Measurements from ENCODE around the gene DNAJC1. TPM values are rescaled to one million over a fixed set of nuclear protein-coding genes. Genes with fewer than 3 reads are reported as not detected.
A peak's percentile ranks its signal among the peaks of the same experiment; 100 is the strongest.
"Not testable (repeated sequence)": the region's sequence is repeated elsewhere in the genome, so short reads cannot be mapped to it uniquely, and the experiment has no call there.

The DNAJC1 gene
- total RNA-seq, 1 experiment from 2014 or later = 22.0 TPM

DNA sequence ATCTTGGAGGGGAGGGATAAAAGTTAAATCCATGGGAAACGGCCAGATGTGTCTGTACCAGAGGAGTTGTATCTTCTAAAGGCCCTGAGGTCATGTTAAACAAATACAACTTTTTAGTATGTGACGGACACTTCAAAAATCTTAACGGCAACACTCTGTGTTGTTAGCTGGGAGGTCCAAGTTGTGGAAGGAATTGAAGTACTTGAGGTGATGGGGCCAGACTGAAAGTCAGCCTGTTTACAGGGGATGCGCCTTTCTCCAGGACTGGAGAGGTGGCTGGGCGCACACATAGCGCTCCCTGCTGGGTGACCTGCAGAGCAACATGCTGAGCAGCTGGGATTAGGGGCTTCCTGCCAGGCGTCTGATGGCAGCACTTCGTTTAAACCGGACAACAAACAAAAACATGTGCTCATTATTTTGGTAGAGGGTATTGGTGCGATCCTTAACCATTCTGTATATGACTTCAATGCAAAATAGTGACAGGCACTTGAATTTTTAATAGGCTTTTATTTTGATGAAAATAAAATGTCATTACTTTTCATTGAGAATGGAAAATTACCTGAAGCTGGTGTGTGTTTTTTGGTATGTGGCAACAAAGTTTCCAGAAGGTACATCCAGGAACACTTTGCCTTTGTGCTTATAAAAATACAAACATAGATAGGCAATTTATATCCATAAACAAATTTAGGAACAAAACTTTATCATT lies 271.3 kb downstream of the DNAJC1 start:
- peak; percentile 56 for DNase-seq (ENCODE audit: low spot score)

DNA sequence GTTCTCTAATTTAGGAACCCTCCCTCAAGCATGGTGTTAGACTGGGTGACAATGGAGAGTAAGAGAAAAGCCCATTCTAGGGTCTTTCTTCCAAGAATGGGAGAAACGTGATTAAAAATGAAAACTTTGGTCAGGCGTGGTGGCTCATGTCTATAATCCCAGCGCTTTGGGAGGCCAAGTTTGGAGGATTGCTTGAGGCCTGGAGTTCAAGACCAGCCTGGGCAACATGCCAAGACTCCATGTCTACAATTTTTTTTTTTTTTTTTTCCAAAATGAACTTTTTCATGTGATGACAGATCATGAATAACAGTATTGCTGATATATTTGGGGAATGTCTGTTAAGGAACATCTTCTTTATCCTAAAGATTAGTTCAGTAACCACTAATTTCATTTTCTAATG lies 274.9 kb downstream of the DNAJC1 start:
- DNase-seq (ENCODE audit: low spot score) = no peak

DNA sequence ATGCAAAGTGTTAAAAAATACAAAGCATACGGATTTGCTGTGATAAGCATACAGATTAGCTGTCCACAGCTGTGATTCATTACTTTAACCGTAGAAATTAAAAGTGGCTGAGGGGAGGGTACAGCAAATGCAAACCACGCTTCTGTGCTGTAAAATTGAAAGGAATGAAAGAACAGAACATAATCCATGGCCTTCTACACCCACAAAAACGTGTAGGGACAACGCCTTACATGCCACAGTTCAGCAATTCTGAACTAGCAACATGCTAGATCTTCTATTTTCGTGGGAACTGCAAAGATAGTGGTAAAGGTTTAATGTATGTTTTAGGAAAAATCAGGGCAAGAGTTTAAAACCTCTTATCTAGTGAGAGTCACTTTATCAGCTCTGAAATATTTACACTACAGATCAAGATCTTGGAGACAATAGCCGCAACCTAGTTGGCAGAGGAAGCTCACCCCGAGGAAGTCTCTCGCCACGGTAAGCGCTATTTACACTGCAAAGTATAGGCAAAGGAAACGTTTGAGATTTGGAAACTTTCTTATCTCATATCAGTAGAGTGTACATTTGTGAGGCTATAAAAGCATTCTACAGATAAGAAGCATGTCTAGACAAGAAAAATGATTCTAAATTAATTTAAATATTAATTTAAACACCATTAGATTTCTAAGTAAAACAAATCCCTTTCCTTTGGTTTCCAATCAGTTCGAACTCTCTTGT lies 275.9 kb downstream of the DNAJC1 start:
- DNase-seq (ENCODE audit: low spot score) = peak; percentile 38

DNA sequence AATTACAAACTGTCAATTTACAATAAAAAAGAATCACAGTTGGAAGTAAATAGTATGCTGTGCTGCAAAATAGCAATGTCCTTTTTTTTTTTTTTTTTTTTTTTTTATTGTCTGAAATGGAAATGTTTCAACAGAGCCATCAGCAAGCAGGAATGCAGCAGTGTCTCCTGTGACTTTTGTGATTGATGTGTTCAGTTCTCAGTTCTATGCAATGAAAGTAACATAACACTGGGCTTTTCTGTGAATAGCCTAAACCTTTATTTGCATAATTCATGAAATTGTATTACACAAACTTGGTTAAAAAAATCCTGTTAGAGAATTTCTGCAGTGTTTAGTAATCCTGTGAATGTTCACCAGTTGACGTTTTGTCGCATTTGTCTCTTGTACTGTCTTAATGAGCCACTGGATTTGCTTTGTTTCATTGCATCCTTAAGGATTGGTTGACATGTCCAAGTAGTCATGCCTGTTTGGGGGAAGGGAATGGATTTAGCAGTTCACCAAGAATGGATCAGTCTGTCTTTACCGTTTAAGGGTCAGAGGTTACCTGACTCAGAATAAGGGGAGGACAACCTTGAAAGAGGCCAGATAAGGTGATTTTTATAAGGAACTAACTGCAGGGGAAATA lies 276.8 kb downstream of the DNAJC1 start:
- no peak for DNase-seq (ENCODE audit: low spot score)

DNA sequence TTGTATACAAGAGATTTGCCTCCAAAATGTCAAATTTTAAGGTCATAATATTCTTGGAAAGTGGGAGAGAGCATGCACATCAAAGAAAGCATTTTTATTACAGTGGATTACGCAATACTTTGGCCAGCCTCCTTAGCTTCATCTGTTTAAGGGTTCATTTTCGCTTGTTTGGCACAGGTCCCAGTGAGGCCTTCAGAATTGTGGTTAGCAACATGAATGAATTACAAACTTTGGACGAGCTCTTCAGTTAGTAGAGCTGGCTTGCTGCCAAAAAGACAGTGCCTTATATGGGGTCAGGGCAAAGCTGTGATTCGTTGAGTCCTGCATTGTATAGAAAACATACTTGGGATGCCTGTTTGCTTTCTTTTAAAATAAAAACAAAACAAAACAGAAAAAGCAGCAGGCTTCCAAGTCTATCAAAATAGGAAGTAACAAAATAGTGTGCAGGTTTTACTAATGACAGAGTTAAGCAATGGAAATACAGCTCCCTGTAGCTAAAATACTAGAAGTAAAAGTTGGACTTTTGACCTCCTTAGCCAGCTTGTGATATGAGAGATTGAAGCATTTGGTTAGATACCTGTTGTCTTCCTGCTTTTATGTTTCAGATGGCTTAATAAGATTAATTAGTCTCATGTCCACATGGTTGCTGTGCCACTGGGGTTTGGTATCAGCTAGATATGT lies 278.7 kb downstream of the DNAJC1 start:
- peak; percentile 98 for DNase-seq (ENCODE audit: low spot score)

DNA sequence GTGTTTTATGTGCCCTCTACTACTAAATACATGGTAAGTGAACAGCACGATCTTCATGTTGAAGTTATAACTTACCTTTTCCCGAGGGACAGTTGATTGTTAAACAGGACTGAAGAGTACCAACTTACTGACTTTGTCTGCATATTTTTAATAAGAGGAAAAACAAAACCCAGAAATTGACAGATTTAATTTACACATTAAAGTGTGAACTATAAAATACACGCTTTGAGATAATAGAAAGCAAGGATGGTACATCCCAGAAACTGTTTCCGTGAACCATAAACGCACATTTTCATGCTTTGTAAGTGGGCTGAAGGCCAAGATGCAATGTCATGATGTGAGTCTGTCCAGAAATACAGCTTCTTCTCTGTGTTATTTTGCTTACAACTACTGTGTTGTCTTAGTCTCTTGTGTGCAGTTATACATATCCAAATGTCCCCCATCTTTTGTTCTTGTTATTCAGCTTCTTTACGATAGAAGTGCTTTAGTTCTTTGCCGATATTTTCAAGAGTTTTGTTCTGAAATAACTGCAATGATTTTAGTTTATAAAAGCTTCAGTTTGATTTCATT lies 279.4 kb downstream of the DNAJC1 start:
- DNase-seq (ENCODE audit: low spot score) = peak; percentile 21

DNA sequence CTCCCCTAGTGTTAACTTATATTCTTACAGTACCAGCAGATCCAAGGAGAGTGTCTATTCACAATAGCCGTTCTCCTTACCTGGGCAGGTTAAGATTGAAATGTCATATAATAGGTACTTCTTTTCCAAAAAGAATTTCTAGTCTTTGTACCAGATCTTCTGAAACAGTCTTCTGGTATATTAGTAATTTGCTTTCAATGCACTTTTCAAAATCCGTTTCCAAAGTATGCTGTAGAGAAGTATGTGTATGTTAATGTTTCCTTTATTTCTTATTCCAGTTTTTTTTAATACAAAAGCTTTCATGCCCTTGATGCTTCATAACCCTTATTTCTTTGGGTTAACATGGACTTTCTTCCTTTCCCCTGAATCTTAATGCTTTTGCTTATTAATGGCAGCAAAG lies 281.3 kb downstream of the DNAJC1 start:
- no peak for DNase-seq (ENCODE audit: low spot score)

DNA sequence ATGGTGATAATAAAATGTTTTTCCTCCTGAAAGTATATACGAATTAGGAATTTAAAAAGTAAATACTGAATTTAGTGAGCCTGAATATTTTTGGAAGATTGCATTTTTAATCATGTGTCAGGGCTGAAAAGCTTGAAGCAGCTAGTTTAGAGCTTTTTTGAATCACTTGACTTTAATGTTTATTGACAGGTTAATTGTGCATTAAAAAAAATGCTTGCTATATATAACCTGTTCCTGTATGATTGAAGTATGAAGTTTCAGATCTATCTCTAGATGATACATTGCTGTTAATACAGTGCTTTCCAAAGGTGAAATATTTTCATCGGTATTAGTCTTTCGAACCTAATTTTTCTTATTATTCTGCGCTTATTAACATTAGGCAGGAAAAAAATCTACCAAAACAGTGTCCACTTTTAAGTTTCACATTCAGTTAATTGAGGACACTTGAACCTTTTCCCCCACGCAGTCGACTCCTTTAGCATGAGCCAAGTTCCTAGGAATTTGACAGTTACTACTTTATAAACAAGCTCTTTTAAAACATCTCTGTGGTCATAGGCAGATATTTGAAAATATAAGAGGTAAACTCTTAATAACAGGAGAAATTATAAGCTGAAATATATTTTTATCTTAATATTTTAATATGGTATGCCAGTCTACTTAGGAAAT lies 282.4 kb downstream of the DNAJC1 start:
- no peak for DNase-seq (ENCODE audit: low spot score)

DNA sequence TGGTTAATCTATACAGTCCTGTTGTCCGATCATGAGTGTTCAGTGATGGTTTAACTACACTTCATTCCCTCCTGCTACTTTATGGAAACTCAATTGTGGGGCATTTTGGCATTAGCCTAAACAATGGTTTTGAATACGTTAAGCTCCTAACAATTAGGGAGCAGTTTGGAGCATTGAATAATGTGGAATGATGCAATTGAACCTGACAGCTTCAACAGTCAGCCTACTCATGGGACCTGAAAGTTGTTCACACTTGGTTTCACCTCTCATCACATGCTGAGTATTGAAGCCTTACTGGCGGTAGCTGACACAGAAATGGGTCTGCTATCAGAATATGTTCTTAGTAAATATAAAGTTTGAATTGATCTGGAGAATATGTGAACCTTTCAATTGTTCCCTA lies 283.4 kb downstream of the DNAJC1 start:
- DNase-seq (ENCODE audit: low spot score) = no peak

DNA sequence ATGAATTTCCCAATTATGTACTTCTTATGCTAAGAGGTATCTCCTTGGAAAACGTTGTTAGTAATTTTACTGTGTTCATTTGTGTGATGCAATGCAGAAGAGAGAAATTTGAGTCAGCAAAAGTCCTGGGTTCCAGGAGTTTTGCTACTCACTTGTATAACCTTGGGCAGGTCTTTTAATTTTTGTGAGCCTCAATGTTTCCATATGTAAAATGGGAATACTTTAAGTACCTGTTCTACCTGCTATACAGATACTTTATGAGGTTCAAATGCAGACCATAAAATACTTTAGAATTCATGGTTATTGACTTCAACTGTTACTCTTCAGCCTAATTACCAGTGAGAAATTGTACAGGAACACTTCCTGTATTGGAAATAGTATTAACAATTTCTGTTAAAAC lies 284.0 kb downstream of the DNAJC1 start:
- DNase-seq (ENCODE audit: low spot score) = no peak

DNA sequence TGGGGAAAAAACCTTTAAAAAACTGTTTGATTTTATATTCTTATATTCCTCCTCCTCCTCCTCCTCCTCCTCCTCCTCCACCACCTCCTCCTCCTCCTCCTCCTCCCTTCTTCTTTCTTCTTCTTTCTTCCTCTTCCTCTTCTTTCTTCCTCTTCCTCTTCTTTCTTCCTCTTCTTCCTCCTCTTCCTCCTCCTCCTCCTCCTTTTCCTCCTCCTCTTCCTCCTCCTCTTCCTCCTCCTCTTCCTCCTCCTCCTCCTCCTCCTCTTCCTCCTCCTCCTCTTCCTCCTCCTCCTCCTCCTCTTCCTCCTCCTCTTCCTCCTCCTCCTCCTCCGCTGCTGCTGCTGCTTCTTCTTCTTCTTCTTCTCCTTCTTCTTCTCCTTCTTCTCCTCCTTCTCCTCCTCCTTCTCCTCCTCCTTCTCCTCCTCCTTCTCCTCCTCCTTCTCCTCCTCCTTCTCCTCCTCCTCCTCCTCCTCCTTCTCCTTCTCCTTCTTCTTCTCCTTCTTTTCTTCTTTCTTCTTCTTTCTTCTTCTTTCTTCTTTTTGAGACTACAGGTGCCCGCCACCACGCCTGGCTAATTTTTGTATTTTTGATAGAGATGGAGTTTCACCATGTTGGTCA lies 286.0 kb downstream of the DNAJC1 start:
- DNase-seq (ENCODE audit: low spot score) = not testable (repeated sequence)

DNA sequence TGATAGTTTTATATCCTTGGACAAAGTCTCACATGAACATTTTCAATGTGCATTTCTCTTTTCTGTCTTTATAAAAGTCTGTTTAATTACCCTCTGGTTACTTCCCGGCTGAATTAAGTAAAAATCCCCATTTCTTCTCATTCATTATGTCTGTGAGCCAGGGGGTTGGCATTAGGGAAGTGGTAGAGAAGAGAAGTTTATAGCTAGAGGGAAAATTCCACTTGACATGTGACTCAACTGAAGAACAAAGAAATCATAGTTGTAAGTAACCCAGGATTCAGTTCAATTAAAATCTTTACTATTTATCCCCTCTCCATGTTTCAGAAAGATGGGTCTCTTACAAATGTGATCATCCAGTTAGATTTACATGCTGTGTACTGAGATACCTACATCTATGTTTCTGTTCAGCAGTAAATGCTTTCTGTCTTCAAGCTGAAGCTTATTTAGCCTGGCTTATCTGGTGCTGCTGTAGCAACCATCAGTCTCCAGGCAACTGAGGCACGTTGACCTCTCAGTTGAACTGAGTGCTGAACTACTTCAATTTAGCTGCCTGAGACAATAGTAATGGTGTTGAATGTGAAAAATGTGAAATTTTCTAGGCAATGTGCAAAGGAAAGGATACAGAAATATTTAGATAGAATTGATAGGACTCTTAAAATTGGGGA lies 287.9 kb downstream of the DNAJC1 start:
- no peak for DNase-seq (ENCODE audit: low spot score)

DNA sequence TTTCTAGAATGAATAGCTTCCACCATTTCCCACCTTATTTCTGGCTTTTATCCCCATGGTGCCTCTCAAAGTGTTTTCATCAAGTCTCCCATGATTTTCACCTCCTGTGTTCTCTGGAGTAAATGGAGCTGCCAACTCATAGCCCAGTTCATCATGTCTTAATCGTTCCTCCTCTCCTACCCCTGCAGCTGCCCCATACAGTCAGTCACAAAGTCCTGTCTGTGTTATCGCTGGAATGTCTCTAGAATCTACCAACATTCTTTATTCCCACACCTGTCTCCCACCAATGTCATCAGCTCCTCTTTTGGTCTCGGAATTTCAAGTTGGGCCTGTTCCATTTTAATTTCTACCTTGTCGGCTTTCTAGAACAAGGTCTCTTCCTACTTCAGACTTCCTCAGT lies 290.6 kb downstream of the DNAJC1 start:
- DNase-seq (ENCODE audit: low spot score) = no peak

DNA sequence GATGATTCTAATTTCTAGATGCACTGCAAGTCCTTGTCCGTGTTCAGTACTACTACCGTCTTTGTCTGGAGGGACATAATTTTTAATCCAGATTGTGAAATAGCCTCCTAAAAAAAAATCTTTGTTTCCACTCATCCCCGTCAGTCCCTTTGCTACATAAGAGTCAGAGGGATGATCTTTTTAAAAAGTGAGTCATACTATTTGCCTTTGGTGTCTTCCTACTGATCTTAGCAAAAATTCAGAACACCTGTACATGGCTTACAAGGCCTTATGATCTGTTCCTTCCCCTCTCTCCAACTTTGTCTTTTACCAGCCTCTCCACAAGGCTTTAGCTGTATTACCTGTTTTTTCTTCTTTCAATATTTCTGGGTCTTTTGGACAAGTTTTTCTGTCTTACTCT lies 296.0 kb downstream of the DNAJC1 start:
- no peak for DNase-seq (ENCODE audit: low spot score)

Small RNAs within 50 kb of the gene (small RNA-seq; reads per million reads assigned to genes)
- gene RN7SKP219 = not detected
- 0.86 reads per million, percentile 25 among the genes with 10 or more reads in this experiment for gene RN7SKP37

Other genes starting within 250 kb of the DNAJC1 start
- not detected in 2 replicates for gene EBLN1, start 214.3 kb upstream of the DNAJC1 start, total RNA-seq (2014; rRNA removed; shearing (Covaris generic))